ENCODE data around the gene EGFLAM. TPM values are rescaled to one million over a fixed set of nuclear protein-coding genes. Genes with fewer than 3 reads are reported as not detected.

Gene EGFLAM
- total and polyA plus RNA-seq, 10 of the 15 experiments (the other 5 are each of a cell fraction or from before 2014, with no cell fraction given) = 0.37 TPM; not detected in 9

- TF ChIP-seq RAD51 (IDR thresholded peaks at IDR 0.05) (no peak), MXI1 (IDR thresholded peaks at IDR 0.05; ENCODE audit: low read depth, low read length) (no peak), SREBF2 (IDR thresholded peaks at IDR 0.05; ENCODE audit: low read length) (no peak), NRF1 (conservative IDR thresholded peaks at IDR 0.05; ENCODE audit: low read depth, low read length) (no peak), YY1 (IDR thresholded peaks at IDR 0.05; ENCODE audit: low read depth, low read length) (no peak), POLR2A (IDR thresholded peaks at IDR 0.05; ENCODE audit: low read depth, low read length) (no peak), RB1 (IDR thresholded peaks at IDR 0.05; ENCODE audit: borderline replicate concordance) (no peak), CREB1 (IDR thresholded peaks at IDR 0.05; ENCODE audit: low read depth) (no peak), FOXM1 (IDR thresholded peaks at IDR 0.05; ENCODE audit: low read depth, low read length) (no peak), SKIL (IDR thresholded peaks at IDR 0.05; ENCODE audit: low read depth, poor library complexity, severe bottlenecking) (no peak)
Measured at GRCh38 chr5:38467353-38468040, 209.1 kb downstream of the EGFLAM start (continued).

GRCh38 chr5:38468202-38468673 lies 209.9 kb downstream of the EGFLAM start:
- ATAC-seq = no peak
- Histone ChIP-seq H3K9me3 (replicated peaks; ENCODE audit: control insufficient read depth, insufficient read depth, low read length) (no peaks in the 10 kb centered on the region), H3K27me3 (replicated peaks in 1 of 2; ENCODE audit: control insufficient read depth in 2 of 2, insufficient read depth in 2 of 2, low read length in 1 of 2) (peaks cover 0 to 6% of the 10 kb centered on the region in 2 experiments; a peak in 3 of 4 replicates), H2AFZ (ENCODE audit: control insufficient read depth, low read depth, low read length) (no peak overlapping the region), H3K4me3 (no peak overlapping the region), H4K20me1 (ENCODE audit: control insufficient read depth, insufficient read depth) (no peaks in the 10 kb centered on the region; the same call in 1 of the 2 replicates), H3K36me3 (ENCODE audit: control insufficient read depth in 2 of 2, insufficient read depth in 2 of 2, low read length in 1 of 2) (no peaks in the 10 kb centered on the region), H3K27ac (ENCODE audit: control insufficient read depth, insufficient read depth) (no peak overlapping the region), H3K4me1 (ENCODE audit: control insufficient read depth, insufficient read depth, low read length) (no peaks in the 10 kb centered on the region), H3K4me2 (ENCODE audit: control insufficient read depth, insufficient read depth) (no peak overlapping the region), H3K79me2 (ENCODE audit: control insufficient read depth, insufficient read depth, low read length) (no peaks in the 10 kb centered on the region), H3K9ac (ENCODE audit: control insufficient read depth, insufficient read depth, low read length) (no peak overlapping the region)
- POLR2A ChIA-PET = no interaction called here
- RAD21 ChIA-PET (ENCODE audit: unreplicated experiment) = interaction anchor here (1.9 kb wide), 1 partner anchor 27 kb away, joined by 4 read pairs; no protein-coding TSS in a partner anchor
- no TSS peak for BruUV-seq (replicated peaks)
- SMC1A ChIA-PET (ENCODE audit: uncharacterized antibody, unreplicated experiment) = no interaction called here
- CTCF ChIA-PET = interaction anchor here (0.8 kb wide), 1 partner anchor 13 kb away, joined by 3 read pairs; no protein-coding TSS in a partner anchor
- no peak for DNase-seq (ENCODE audit: low read depth, low spot score)
- 60% methylated on average over 12 of the region's 12 CpGs for WGBS (ENCODE audit: insufficient coverage, insufficient replicate concordance, low lambda C conversion rate, missing lambda C conversion rate)
- no peak for FAIRE-seq
- in situ Hi-C loops (cut with MboI) = no loop called here
- intact Hi-C loops (cut with micrococcal nuclease; ENCODE audit: unreplicated experiment) = no loop called here
- TF ChIP-seq BCL11A (IDR thresholded peaks at IDR 0.05; ENCODE audit: low read depth, low read length) = no peak
- no peak for TF ChIP-seq JUND (IDR thresholded peaks at IDR 0.05; ENCODE audit: low read depth, low read length)
- no peak for TF ChIP-seq RCOR1 (conservative IDR thresholded peaks at IDR 0.05; ENCODE audit: low read depth, low read length)
- no peak for TF ChIP-seq SREBF1 (IDR thresholded peaks at IDR 0.05; ENCODE audit: low read length)
- no peak for TF ChIP-seq HSF1 (IDR thresholded peaks at IDR 0.05; ENCODE audit: low read depth, low read length)
- TF ChIP-seq NFXL1 (IDR thresholded peaks at IDR 0.05; ENCODE audit: borderline replicate concordance) = no peak
- TF ChIP-seq POLR2A (IDR thresholded peaks at IDR 0.05; ENCODE audit: low read depth, low read length) = no peak
- TF ChIP-seq NRF1 (conservative IDR thresholded peaks at IDR 0.05; ENCODE audit: low read depth, low read length) = no peak
- no peak for TF ChIP-seq E4F1 (IDR thresholded peaks at IDR 0.05; ENCODE audit: borderline replicate concordance, partially characterized antibody)
- TF ChIP-seq BHLHE40 (IDR thresholded peaks at IDR 0.05; ENCODE audit: borderline replicate concordance in 1 of 2, low read depth in 2 of 2, low read length in 1 of 2) = no peak

All from GM12878 (cell line).